ENCODE measurements around the gene KLF13. TPM values are rescaled to one million over a fixed set of nuclear protein-coding genes. Genes with fewer than 3 reads are reported as not detected.

The KLF13 gene
- total and polyA plus RNA-seq, 2 experiments from 2014 or later, result 15.1 to 35.7 TPM

DNA sequence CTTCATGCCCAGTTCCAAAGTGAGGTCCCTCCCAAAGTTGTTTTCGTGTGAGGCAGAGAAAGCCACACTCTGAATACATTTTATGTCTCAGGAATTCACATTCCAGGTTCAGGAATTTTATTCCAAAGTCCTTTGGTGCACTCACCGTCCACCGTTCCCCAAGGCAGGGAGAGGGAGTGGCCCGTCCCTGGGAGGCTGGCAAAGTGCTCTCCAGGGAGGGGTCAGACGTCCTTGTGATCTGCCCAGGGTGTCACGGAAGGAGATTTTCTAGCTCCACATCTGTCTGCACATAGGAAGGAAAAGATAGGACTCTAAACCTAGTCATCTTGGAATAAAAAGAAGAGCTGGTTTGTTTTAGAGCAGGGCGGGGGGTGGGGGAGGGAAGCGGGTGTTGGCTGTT lies 47.9 kb downstream of the KLF13 start:
- Histone ChIP-seq H3K4me3 (no peak overlapping the region), H3K9me3 (ENCODE audit: low read depth) (no peaks in the 10 kb centered on the region), H3K27me3 (no peaks in the 10 kb centered on the region), H3K36me3 (no peaks in the 10 kb centered on the region), H3K4me1 (ENCODE audit: low read depth) (peaks cover 22% of the 10 kb centered on the region), H3K27ac (no peak overlapping the region)
- TF ChIP-seq, protein P1, sequence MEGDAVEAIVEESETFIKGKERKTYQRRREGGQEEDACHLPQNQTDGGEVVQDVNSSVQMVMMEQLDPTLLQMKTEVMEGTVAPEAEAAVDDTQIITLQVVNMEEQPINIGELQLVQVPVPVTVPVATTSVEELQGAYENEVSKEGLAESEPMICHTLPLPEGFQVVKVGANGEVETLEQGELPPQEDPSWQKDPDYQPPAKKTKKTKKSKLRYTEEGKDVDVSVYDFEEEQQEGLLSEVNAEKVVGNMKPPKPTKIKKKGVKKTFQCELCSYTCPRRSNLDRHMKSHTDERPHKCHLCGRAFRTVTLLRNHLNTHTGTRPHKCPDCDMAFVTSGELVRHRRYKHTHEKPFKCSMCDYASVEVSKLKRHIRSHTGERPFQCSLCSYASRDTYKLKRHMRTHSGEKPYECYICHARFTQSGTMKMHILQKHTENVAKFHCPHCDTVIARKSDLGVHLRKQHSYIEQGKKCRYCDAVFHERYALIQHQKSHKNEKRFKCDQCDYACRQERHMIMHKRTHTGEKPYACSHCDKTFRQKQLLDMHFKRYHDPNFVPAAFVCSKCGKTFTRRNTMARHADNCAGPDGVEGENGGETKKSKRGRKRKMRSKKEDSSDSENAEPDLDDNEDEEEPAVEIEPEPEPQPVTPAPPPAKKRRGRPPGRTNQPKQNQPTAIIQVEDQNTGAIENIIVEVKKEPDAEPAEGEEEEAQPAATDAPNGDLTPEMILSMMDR (IDR thresholded peaks at IDR 0.05; ENCODE audit: low read depth, low read length), result no peak
- no peak for DNase-seq (ENCODE audit: low read depth in 1 of 2, low spot score in 1 of 2)

DNA sequence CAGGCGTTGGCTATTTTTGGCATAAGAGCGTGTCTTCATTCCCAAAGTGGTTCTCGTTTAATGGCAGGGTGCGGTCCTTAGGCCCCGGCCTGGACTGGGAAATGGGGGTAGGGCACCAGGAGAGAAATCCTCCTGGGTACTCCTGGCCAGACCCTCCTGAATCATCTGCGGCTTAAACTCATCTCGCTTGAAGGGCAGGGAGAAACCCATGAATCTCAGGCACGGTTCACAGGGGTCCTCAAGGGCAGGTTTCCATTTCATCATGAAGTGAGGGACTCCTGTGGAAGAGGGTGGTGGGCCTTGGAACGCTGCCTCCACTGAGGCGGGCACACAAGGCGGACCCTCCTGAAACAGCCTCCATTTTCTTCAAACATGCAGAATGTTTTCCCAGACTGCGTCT lies 48.4 kb downstream of the KLF13 start:
- Histone ChIP-seq H3K27ac (no peak overlapping the region), H3K4me3 (no peak overlapping the region), H3K4me1 (ENCODE audit: low read depth) (peaks cover 22% of the 10 kb centered on the region), H3K9me3 (ENCODE audit: low read depth) (no peaks in the 10 kb centered on the region), H3K36me3 (no peaks in the 10 kb centered on the region), H3K27me3 (no peaks in the 10 kb centered on the region)
- TF ChIP-seq, protein P1 (IDR thresholded peaks at IDR 0.05; ENCODE audit: low read depth, low read length), result no peak
- no peak for DNase-seq (ENCODE audit: low read depth in 1 of 2, low spot score in 1 of 2)

DNA sequence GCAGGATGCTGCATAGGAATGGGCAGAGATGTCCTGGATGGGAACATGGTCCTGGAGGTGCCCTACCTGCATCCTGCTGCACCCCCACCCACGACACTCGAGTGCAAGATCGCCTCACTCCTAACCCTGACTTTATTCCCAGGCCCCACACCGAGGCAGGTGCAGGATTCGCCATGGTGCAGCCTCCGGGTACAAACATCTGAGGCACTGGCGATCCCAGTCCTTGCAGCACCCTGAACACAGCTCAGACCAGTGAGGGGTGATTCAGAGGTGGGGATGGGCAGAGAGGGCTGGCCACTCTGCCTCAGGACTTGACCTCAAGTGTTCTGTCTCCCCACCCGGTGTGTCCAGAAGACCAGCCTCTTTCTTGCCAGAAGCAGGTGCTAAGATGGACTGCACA lies 49.1 kb downstream of the KLF13 start:
- TF ChIP-seq, protein P1 (IDR thresholded peaks at IDR 0.05; ENCODE audit: low read depth, low read length), result no peak
- Histone ChIP-seq H3K9me3 (ENCODE audit: low read depth) (no peaks in the 10 kb centered on the region), H3K27ac (no peak overlapping the region), H3K27me3 (no peaks in the 10 kb centered on the region), H3K4me3 (no peak overlapping the region), H3K4me1 (ENCODE audit: low read depth) (peaks cover 22% of the 10 kb centered on the region), H3K36me3 (no peaks in the 10 kb centered on the region)
- DNase-seq (ENCODE audit: low read depth in 1 of 2, low spot score in 1 of 2), result no peak

DNA sequence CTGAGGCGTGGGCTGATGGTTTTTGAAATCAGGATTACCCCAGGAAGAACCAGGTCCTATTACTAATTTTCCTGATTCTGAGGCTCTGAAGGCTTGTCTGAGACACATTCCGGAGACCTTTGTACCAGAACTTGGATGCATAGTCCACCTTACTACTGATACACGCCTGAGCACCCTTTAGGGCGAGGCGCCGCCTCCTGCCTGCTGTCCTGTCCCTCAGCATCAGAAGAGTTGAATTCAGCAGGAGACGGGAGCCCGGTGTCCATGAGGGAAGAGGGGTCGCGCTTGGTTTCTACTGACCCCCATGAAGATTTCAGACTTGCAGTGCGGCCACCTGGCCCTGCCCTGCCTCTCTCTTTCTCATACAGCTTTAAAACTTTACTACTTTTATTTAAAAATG lies 49.9 kb downstream of the KLF13 start:
- TF ChIP-seq, protein P1 (IDR thresholded peaks at IDR 0.05; ENCODE audit: low read depth, low read length), result no peak
- Histone ChIP-seq H3K27me3 (no peaks in the 10 kb centered on the region), H3K9me3 (ENCODE audit: low read depth) (no peaks in the 10 kb centered on the region), H3K4me1 (ENCODE audit: low read depth) (peaks cover 22% of the 10 kb centered on the region), H3K36me3 (no peaks in the 10 kb centered on the region), H3K27ac (no peak overlapping the region), H3K4me3 (no peak overlapping the region)
- no peak for DNase-seq (ENCODE audit: low read depth in 1 of 2, low spot score in 1 of 2)

DNA sequence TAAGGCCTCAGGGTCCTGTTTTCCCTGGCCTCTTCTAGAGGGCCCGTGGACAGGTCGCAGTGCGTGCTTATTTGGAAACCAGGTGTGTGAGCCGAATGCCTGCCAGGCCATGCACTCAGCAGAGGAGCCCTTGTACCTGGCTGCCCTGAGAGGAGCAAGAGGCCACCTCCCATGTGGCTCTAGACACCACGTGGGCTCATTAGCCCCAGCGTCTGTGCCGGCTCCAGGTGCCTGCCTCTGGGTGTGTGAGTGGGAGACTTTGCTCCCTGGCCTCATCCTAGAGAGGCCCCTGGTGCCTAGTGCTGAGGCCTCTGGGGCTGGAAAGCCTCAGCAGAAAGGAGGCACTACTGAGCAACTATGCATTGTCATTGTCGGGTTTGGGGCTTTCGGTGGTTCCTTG lies 50.4 kb downstream of the KLF13 start:
- Histone ChIP-seq H3K36me3 (no peaks in the 10 kb centered on the region), H3K4me1 (ENCODE audit: low read depth) (peaks cover 22% of the 10 kb centered on the region), H3K9me3 (ENCODE audit: low read depth) (no peaks in the 10 kb centered on the region), H3K4me3 (no peak overlapping the region), H3K27ac (no peak overlapping the region), H3K27me3 (no peaks in the 10 kb centered on the region)
- DNase-seq (ENCODE audit: low read depth in 1 of 2, low spot score in 1 of 2), result no peak
- TF ChIP-seq, protein P1 (IDR thresholded peaks at IDR 0.05; ENCODE audit: low read depth, low read length), result no peak

DNA sequence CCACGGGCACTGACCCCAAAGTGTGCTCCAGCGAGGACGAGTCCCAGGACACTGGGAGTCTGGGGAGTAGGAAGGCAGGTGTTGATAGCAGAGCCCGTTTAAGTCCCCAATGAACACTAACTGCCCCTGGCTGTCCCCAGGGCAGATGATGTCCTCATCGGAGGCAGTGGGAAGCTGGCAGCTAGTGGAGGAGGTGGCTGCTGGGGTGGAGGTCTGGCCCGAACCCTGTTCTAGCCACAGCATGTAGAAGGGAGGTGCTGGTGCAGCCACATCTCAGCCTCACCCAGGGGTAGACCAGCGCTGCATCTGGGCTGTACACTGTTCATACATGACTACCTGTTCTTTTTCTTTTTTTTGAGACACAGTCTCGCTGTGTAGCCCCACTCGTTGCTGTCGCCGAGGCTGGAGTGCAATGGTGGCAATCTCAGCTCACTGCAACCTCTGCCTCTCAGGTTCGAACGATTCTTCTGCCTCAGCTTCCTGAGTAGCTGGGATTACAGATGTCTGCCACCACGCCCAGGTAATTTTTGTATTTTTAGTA lies 51.8 kb downstream of the KLF13 start:
- H3K4me3 ChIP-seq, result no peak overlapping the region
- peaks cover 22% of the 10 kb centered on the region for H3K4me1 ChIP-seq (ENCODE audit: low read depth)
- H3K36me3 ChIP-seq, result no peaks in the 10 kb centered on the region
- no peaks in the 10 kb centered on the region for H3K9me3 ChIP-seq (ENCODE audit: low read depth)
- DNase-seq (ENCODE audit: low read depth in 1 of 2, low spot score in 1 of 2), result no peak
- H3K27ac ChIP-seq, result no peak overlapping the region
- H3K27me3 ChIP-seq, result no peaks in the 10 kb centered on the region
- TF ChIP-seq, protein P1 (IDR thresholded peaks at IDR 0.05; ENCODE audit: low read depth, low read length), result no peak

Data from cardiac muscle cell (in vitro differentiated cells and primary cell).